AG10803 (cell line): ENCODE results near the gene CES3.

ENCODE experiments used
- DNase-seq: peaks from one replicate; pipeline ENCODE4 v3.0.0; 2010; ENCODE audit warnings: low read depth
- H3K4me3 ChIP-seq: 2 replicates; pipeline ENCODE4 v1.5.1; 2011; ENCODE audit warnings: mild to moderate bottlenecking, low read length, control low read depth
- CTCF ChIP-seq: conservative IDR thresholded peaks from 2 replicates; pipeline ENCODE4 v1.5.1; 2011; ENCODE audit warnings: mild to moderate bottlenecking, low read length, control low read depth, inconsistent platforms

CES3 gene

GRCh38 chr16:66926961-66927436 lies 34.1 kb upstream of the CES3 start:
- H3K4me3 ChIP-seq, result no peak overlapping the region
- DNase-seq, result peak; percentile 94
- 0 out of 2 replicates have a peak, but pooled peaks have one; percentile 10 for TF ChIP-seq CTCF

DNA sequence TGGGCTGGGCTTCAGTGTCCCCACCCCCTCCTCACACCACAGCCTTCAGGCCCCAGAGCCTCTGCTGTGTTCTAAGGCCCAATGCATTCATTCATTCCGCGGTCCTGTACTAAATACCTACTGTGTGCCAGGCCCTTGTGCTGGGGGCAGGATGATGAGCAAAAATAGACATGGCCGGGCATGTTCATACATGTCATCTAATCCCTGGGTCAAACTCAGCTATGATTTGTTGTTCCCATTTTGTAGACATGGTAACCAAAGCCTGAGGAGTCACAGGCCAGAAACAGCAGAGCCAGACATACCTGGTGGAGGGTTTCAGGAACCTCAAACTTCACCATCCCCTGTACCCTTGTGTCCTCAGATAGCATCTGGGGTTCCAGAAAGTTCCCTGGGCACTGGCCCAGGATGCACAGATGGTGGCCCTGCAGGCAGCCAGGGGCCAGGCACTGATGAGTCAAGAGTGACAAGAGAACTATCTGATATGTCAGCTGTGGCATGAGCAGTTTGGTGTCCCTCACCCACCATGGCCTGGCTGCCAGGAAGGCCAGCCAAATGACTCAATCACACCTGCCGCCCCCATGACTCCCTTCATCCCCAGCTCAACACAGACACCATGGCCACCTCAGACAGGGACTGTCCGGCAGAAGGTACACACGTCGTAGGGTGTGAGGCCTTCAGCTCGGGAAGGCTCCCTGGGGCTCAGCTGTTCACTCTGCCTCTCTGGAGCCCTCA lies 33.0 kb upstream of the CES3 start:
- DNase-seq, result peak; percentile 41
- no peak for TF ChIP-seq CTCF
- no peak overlapping the region for H3K4me3 ChIP-seq

DNA sequence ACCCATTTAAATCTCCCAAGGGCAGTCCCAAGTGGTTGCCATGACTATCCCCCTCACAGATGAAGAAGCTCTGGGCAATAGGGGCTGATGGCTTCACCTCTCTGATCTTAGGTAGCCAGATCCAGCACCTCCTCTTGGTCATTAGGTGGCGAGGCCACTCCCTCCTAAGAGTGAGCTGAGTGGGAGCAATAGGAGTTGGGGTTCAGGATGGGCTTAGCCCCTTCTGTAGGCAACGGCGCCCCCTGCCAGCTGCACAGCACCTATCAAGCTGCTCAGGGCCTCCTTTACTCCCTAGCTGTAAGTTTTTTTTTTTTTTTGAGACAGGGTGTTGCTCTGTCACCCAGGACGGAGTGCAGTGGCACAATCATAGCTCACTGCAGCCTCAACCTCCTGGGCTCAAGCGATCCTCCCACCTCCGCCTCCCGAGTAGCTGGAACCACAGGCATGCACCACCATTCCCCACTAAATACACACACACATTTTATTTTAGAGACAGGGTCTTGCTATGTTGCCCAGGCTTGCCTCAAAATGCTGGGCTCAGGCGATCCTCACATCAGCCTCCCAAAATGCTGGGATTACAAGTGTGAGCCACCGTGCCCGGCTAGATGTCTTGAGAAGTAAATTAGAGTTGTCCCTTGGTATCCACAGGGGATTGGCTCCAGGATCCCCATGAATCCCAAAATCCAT lies 32.2 kb upstream of the CES3 start:
- peak; percentile 33 for TF ChIP-seq CTCF
- no peak overlapping the region for H3K4me3 ChIP-seq
- peak; percentile 29 for DNase-seq

- DNase-seq, result peak; percentile 29
- TF ChIP-seq CTCF, result no peak
- no peak overlapping the region for H3K4me3 ChIP-seq
Observed at GRCh38 chr16:66930189-66930588, 30.9 kb upstream of the CES3 start.

DNA sequence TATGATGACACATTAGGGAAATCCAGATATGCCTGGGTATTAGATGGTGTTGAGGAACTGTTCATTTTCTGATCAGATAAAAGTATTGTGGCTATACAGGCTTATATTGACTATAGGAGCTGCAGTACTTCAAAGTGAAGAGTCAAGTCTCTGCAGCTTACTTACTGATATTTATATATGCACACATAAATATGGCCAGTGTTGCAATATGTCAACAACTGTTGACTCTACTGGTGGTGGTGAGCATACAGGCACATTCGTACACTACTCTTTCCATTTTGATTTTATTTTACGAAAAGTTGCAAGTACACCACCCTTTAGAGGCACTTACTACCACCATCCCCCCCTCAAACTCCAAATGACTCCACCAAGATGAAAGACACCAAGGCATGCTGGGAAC lies 29.4 kb upstream of the CES3 start:
- H3K4me3 ChIP-seq, result no peak overlapping the region
- no peak for DNase-seq
- no peak for TF ChIP-seq CTCF

GRCh38 chr16:66932076-66932475 lies 29.0 kb upstream of the CES3 start:
- H3K4me3 ChIP-seq, result no peak overlapping the region
- DNase-seq, result no peak
- no peak for TF ChIP-seq CTCF

GRCh38 chr16:66933776-66934137 lies 27.3 kb upstream of the CES3 start:
- no peak for TF ChIP-seq CTCF
- peak overlapping the region; percentile 99 for H3K4me3 ChIP-seq
- DNase-seq, result no peak
